Suprapubic skin (tissue), 3 donors: Measurements from ENCODE around the gene POLG.

Experiments
- CTCF ChIP-seq, 2 donors: fragments of 200-600 bp in 1 of 2; fragments of 450-650 bp in 1 of 2; sonication (generic) in 1 of 2; IDR thresholded peaks; one replicate each; pipeline ENCODE4 v1.5.1; 2016 to 2019; ENCODE audit warnings: antibody characterized with exemption in 2 of 2, mild to moderate bottlenecking in 1 of 2, moderate library complexity in 1 of 2
- EP300 ChIP-seq: sonication (generic); formaldehyde crosslinking; IDR thresholded peaks from one replicate; pipeline ENCODE4 v1.6.1; 2017; ENCODE audit warnings: antibody characterized with exemption
- POLR2A ChIP-seq, 2 donors: fragments of 450-650 bp; IDR thresholded peaks; one replicate each; pipeline ENCODE4 v1.6.1; 2017; ENCODE audit warnings: antibody characterized with exemption in 2 of 2, mild to moderate bottlenecking in 2 of 2, moderate library complexity in 2 of 2

DNA sequence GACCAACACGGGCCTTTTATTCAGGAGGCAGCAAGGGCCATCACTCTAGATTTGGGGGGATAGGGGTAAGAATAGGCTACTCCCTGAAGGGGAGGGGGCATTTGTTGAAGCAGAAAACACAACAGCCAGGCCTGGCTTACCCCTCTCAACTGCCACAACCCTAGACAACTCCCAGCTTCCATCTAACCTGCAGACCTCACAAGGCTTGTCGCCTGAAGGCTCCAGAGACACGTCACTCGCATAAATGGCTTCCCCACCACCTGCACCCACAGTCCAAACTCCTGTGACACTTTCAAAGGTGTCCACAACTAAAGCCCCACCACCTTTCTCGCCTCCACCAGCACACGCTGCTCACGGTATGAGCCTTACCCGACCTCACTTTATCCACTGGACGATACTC lies 14.9 kb downstream of the POLG start:
- no peak for TF ChIP-seq CTCF (IDR thresholded peaks at IDR 0.05)
- no peak for TF ChIP-seq EP300
- TF ChIP-seq POLR2A (IDR thresholded peaks at IDR 0.05), result no peak
